Measurements from ENCODE around the gene PDSS2.
"Not testable (repeated sequence)": the region's sequence is repeated elsewhere in the genome, so short reads cannot be mapped to it uniquely, and the experiment has no call there.

The PDSS2 gene

DNA sequence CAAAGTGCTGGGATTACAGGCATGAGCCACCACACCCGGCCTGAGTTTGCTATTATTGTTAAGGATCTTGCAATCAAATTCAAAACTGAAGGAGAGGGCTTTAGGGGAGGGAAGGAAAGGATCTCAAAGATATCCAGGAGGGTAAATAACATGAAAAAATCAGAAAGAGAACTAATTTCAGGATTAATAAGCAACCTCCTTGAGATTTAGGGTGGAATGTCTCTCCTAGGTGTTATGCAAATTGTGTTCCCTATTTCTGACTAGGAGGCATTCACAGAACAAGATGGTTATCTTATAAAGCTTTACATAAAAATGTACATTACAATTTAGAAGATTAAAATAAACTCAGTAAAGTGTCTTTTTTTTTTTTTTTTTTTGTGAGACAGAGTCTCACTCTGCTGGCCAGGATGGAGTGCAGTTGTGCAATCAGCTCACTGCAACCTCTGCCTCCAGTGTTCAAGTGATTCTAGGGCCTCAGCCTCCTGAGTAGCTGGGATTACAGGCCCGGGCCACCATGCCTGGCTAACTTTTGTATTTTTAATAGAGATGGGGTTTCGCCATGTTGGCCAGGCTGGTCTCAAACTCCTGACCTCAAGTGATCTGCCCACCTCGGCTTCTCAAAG is 252.0 kb downstream of the PDSS2 start:
- DNase-seq: no peak

DNA sequence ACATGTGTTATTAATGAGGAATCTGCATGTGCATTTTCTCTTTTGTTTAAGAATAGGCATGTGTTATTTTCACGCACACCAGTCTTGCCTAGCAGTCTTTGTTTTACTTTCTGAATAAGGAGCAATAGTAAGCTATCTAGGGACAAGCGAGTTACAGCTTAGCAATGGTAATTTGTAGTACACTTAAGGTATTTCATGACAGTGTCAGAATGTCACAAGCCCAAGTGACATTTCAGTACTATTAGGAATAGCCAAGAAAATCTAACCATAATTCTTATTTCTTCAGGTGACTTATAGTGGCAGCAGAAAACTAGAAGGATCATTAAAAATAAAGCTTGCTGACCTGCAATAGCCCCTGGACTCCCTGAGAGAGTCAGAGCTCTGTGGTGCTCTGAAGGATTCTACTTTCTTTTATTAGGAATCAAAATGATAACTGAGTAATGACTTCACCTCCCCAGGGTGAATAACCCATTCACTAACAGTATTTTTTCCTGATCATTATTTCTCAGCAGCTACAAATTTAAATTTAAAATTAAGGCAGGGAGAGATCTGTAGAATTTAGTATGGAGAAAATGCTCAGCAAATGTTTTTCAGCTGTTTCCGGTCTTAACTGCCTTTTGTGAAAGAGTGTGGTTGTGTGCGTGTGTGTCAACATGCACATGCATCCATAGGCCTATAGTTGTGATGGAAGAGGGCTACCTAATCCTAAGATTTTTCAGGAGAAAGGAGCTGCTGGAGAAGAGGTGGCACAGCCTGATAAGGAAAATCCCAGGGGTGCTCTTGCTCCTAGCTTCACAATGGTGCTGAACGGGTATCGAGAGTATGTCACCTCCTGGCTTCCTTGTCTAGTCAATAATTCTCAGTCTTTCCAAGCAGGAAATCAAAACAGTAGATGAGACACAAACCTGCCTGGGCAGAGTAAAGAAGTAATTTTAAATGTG is 254.0 kb downstream of the PDSS2 start:
- DNase-seq: no peak

DNA sequence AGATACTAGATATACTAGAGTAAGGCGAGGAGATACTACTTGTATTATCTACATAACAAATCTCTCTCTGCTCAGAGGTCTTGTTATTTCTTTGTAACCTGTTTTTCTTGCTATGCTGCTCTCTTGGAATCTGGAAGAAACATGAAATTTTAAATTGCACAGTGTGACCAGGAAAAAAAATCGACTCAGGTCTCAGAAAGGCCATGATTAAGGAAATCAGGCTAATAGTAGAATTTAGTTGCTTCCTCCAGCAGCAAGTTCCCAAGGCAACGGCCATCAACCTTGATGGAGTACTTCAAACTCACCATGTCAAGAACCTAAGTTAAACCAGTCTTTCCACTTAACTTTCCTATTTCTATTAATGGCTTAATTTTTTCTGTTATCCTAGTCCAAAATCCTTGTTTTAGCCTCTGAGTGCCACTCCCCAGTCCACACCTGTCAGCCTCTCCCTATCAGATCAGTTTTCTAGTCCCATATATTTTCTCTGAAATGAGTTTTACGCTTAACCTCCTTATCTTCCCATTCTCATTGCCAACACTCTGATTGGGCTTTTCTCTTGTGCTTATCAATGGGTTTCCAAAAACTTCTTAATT is 256.4 kb downstream of the PDSS2 start:
- DNase-seq: no peak

DNA sequence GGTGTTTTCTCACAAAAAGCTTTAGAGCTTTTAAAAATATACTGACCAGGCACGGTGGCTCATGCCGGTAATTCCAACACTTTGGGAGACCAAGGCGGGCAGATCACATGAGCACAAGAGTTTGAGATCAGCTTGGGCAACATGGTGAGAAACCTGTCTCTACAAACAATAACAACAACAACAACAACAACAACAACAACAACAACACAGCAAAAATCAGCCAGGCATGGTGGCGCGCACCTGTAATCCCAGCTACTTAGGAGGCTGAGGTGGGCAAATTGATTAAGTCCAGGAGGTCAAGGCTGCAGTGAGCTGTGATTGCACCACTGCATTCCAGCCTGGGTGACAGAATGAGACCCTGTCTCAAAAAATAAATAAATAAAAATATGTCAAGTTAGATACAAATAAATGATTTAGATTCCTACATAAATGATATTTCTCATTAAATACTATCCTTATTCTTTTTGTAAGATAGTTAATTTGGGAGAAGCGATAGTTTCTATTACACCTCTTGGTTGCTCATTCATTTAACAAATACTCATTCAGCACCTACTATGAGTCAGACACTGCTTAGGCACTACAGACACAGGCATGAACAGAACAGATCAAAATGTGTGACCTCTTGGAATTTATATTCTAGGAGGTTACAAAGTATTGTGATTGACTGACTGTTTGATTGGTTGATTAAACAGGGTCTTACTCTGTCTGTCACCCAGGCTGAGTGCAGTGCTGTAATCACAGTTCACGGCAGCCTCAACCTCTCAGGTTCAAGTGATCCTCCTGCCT is 260.5 kb downstream of the PDSS2 start:
- DNase-seq: no peak

DNA sequence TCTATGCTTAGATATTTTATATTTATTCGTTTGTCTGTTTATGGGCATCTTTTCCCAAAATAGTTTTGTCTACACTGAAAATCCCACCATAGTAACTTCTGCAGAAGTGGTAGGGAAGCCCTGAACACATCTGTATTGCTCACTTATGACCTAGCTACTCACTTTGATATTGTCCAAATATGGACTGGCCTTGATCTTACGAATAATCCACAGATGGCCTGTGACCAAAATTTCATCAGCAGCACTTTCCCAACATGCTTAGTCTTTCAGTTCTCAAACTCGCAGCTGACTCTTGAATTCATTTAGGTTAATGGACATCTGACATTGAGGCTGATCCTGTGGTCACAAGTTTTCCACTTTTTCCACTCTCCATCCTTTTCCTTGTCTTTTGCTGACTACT is 263.2 kb downstream of the PDSS2 start:
- DNase-seq: no peak

DNA sequence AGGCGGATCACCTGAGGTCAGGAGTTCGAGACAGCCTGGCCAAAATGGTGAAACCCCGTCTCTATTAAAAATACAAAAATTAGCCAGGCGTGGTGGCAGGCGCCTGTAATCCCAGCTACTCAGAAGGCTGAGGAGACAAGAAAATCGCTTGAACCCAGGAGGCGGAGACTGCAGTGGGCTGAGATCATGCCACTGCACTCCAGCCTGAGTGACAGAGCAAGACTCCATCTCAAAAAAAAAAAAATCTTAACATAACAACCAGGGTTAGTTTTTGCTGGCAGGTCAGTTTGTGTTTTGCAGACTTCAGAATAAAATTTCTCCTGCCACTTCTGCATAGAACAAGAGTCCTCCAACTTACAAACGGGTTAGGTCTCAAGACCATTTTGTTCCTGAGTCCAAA is 264.6 kb downstream of the PDSS2 start:
- not testable (repeated sequence) for DNase-seq

DNA sequence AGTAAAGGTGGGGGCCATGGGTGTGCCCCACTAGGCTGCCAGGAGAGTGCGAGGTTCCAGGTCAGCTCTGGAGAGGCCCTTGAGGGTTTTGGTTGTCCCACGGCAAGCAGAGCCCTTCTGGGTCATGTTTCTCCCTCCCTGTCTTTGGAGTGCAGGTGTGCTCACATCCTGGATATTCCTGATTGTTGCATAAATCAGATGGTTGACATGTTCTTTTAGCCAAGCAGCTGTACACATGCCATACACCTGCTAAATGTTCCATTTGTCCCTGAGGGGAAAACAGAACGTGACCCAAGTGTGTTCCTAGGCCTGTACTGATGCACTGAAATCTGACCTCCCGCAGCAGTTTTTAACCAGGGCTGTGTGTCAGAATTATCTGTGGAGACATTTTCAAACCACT is 266.5 kb downstream of the PDSS2 start:
- DNase-seq: no peak

DNA sequence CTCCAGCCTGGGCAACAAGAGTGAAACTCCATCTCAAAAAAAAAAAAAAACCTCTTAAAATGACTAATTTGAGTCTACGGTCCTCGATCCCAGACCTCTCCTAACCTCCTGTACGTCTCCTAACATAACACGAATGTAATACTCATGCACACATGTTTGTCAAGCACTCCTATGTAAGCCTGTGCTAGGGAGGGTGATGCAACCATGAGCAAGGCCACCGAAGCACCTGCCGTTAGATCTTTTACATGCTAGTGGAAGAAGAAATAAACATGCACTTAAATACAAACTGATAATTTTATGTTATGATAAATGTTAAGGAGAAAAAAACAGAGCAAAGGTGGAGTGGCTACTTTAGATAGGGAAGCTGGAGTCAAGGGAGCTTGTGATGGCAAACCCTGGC is 271.7 kb downstream of the PDSS2 start:
- DNase-seq: no peak

DNA sequence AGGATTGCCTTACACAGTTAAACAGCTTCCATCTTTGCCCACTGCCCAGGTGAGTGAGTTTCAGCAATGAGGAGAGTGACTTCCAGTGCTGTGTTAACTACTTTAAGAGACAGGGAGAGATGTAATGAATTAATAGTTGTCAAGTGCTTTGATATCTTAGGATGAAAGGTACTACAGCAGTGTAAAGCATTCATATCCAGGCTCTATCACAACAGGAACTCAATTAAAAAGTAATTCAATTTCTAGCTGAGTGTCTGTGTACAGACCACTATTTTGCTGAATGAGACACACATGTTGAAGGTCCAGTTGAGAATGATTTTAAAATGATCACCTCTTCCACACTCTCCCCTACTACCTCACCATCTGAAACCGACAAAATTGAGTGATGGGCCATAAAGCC is 273.3 kb downstream of the PDSS2 start:
- no peak for DNase-seq

DNA sequence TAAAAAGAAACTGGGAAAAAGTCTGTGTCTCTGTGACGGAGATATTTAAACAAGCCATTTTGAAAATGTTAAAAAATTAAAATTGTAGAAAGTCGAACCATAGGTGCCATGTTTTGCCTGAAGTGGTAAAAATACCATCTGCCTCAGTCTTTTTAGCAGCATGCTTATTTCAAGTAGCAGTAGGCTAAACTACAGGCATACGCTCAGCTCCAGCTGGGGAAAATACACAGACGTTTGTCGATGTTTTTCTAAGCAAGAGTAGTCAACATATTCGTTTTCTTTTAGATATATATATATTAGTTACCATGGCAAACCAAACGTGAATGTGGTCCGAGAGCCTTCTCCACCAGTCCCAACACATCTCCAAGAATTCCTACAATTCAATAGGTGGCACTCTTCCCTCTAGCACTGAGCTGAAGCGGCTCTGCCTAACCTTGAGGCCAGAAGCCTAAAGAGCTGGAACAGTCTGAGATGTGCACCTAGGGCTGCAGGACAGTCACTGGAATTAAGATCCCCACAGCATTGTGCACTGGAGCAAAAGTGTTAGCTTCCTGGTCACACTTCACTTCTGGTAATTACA is 273.9 kb downstream of the PDSS2 start:
- DNase-seq: no peak

DNA sequence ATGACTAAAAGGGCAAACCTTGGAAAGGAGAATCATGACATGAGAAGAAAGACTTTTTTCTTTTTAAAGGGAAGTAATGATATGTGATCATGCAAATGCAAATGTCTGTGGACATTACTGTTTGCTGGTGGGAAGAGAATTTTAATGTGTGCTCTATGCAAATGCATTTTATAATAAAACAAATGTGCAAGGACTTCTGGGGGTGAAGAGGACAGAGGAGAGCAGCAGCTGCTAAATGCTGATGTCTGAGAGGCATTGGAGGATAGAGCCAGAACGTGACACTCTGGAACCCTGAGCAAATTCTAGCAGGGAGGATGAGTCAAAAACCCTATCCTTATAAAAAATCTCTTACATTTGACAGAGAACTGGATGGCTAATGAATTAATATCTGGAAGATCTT is 274.9 kb downstream of the PDSS2 start:
- no peak for DNase-seq

DNA sequence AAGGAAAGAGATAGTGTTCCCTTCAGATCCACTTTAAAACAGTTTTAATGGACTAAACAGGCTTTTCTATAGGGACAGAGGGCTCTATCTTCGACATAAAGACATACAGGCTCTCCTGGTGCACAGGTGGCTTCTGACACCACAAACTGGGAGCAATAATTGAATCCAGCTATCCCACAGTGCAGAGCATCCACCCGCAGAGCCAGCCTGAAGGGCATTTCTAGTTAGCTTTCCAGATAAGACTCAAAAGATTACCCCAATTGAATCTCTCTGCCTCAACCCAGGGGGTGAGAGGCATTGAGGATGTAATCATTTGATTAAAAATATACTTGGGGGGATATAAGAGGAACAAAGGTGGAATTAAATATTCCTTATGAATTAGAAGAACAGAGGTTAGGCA is 279.3 kb downstream of the PDSS2 start:
- DNase-seq: no peak

DNA sequence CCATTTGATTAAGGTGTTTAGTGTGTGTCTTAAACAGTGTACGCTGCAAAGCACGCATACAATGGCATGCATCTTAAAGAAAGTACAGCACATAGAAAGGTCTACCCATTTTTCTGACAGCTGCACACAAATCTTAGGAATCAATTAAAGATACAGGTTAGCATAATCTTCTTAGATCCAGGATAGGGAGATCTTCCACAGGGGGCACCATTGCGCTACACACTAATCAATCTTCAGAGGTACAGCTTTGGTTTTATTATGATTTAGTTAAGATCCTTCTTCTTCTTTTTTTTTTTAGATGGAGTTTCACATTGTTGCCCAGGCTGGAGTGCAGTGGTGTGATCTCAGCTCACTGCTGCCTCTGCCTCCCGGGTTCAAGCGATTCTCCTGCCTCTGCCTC is 280.4 kb downstream of the PDSS2 start:
- no peak for DNase-seq

DNA sequence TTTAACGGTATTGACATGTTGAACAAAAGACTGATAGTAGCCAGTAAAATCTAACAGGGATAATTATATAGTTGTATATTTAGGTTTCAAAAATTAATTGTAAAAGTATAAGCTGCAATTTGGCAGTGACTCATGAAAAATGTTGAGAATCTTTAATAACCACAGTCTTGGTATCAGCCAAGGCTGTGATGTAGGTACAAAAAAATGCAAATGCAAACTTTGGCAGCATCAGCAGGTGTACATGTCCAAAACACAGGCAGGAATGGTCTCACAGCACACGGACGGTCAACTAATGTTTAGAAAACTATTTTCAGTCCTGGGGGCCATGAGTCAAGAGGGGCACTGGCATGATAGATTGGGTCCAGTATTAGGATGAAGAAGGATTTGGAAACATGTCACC is 285.6 kb downstream of the PDSS2 start:
- DNase-seq: no peak

DNA sequence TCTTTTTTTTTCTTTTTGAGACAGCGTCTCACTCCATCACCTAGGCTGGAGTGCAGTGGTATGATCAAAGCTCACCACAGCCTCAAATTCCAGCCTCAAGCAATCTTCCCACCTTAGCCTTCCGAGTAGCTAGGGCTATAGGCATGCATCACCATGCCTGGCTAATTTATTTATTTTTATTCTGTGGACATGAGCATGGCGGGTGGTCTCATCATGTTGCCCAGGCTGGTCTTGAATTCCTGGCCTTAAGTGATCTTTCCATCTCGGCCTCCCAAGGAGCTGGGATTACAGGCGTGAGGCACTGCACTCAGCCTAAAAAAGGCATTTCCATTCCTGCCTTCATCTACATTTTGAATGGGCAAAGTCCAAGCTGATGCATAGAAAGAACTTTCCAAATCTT is 287.9 kb downstream of the PDSS2 start:
- DNase-seq: no peak

DNA sequence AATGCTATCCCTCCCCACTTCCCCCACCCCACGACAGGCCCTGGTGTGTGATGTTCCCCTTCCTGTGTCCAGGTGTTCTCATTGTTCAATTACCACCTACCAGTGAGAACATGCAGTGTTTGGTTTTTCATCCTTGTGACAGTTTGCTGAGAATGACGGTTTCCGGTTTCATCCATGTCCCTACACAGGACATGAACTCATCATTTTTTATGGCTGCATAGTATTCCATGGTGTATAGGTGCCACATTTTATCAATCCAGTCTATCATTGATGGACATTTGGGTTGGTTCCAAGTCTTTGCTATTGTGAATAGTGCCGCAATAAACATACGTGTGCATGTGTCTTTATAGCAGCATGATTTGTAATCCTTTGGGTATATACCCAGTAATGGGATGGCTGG is 295.1 kb downstream of the PDSS2 start:
- not testable (repeated sequence) for DNase-seq

DNA sequence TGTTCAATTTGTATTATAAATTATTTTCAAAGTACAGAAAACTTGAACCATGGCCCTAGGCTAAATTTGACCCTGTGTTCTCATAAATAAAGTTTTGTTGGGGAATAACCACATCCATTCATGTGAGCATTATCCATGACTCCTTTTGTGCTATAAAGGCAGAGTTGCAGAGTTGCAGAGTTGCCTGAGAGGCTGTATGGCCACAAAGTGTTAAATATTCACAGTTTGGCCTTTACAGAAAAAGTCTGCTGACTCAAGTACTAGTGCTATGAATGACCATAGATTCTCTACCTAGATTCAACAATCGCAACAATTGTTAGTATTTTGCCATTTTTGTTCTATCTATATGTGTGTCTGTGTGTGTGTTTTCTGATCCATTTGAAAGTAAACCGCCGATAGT is 297.8 kb downstream of the PDSS2 start:
- DNase-seq: no peak

DNA sequence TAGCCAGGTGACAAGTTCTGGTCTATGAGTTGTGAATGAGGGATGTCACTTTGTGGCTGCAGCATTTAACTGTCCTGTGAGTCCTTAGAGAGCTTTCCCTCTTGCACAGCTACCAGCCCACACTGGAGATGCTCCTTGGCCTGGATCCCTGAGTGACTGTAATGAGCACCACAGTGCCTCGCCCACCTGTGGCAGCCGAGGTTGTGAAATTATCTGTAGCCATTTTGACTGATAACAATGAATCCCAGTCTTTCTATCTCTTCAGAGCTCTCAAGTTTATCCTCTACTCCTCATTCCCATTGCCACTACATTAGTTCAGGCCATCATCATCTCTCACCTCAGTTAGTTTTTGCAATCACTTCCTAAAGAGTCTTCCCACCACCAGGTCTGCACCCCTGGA is 302.7 kb downstream of the PDSS2 start:
- DNase-seq: no peak

DNA sequence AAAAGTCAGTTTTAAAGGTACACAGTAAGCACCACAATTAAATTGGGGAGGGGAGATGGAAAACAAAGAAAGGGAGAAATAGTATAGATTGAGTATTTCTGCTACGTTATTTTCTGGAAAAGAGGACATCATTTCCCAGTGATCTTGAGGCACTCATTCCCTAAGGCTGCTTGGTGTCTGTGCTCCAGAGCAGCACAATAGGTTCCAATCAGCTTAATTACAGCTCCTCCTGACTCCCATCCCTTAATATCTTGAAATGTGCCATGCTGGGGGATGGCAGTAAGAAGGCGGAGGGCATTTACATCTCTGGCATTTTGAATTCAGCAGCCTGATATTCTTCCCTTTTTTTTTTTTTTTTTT is 304.6 kb downstream of the PDSS2 start:
- no peak for DNase-seq

DNA sequence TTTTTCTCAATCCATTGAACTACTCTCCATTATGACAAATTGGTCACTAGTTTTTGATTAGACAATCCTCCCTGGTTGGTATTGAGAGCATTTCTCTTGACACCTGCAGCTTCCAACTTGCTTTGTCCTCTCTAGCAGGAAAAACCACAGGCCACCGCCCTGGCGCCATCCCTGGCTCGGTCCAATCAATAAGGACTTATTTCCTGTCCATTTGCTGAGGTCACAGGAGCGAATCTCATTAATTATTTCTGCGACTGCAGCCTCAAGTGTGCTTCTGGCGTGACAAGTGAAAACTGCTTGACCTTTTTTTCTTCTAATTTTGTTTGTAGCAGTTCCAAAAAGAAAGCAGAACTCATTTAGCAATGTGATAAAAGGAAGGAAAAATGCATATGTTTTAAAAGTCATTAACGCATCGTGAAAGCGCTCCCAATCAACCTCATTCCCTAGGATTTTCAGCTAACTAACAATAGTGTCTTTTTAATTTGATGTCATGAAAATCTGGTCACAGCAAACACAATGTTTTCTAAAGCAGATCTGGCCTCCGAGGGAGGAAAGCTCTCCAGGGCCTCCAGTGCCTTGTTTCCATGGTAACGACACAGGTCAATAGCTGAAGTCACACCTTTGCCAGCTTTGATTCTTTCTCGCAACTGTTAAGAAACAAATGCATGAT is 305.1 kb downstream of the PDSS2 start:
- DNase-seq: no peak

DNA sequence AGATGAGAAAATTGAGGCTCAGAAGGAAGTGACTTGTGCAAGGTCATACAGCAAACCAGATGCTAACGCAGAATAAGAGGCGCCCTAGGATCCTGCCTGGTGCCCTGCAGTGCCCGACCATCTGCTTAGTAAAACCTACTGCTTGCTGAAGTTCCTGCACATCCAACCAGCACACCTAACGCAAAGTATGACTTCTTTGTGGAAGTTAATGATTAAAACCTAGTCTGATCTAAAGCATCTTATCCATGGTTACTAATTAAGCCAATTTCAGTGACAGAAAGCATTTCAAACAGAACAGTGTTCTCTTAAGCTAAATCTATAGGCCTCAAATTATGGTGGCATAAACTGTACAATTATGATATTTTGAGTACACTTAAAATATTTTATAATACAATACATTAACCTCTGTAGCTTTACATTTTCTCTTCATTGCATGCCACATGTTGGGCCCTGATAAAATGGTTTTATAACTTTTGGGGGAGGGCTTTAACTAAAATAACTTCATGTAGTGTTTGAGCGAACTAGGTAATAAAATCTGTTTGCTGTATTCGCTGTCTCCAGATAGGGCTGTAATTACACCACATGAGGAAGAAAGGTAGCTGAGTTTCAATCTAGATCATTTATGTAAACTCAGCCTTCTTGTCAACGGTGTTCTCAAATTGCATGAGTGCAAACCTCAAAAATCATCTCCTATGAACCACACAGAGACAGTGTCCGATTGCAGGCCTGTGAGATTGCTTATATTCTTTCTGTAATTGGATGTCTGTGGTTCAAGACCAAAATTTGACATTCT is 306.5 kb downstream of the PDSS2 start:
- no peak for DNase-seq

DNA sequence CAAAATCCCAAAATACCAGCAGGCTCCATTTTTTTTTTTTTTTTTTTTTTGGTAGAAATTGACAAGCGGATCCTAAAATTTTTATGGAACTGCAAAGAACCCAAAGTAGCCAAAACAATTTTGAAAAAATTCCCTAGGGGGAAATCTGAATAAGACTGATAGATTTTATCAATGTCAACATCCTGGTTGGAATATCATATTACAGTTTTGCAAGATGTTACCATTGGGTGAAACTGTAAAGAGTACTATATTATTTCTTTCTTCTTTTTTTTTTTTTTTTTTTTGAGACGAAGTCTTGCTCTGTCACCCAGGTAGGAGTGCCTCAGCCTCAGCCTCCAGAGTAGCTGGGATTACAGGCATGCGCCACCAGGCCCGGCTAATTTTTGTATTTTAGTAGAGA is 314.7 kb downstream of the PDSS2 start:
- DNase-seq: no peak
